ENCODE measurements around the gene AGFG1.

The AGFG1 gene

DNA sequence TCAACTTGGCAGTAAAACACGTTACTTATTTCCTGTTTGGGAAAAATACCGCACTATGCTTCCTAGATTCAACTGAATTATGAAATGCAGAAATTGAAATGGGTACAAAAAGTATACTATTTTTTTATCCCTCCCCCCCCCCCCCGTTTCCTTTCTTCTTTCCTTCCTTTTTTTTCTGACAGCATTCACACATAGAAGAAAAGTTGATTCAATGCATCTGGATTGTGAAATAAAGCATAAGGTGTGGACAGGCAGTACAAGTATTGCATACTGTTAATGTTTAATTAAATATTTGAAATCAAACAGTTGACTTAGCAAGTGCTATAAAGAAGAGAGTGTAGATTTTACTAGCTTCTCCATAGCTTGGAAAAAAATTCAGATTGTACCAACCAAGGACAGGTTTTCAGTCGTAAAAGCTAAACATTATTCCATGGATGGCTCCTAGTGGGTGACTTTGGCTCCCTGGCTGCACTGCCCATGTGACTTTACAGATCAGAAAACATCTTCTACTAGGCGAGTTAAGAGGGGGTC is 21.6 kb upstream of the AGFG1 start:
- no peak overlapping the region for H3K4me3 ChIP-seq (ENCODE audit: low read depth, low read length)
- peaks cover 9% of the 10 kb centered on the region for H3K4me1 ChIP-seq (ENCODE audit: control insufficient read depth, insufficient read depth, low read length, unreplicated experiment)
- no peak overlapping the region for H2AFZ ChIP-seq (ENCODE audit: low read length, unreplicated experiment)

GRCh38 chr2:227450926-227451654 is 20.9 kb upstream of the AGFG1 start:
- Histone ChIP-seq H3K4me3 (ENCODE audit: low read depth, low read length) (no peak overlapping the region), H3K79me2 (ENCODE audit: control insufficient read depth, insufficient read depth, low read length, unreplicated experiment) (no peaks in the 10 kb centered on the region), H2AFZ (ENCODE audit: low read length, unreplicated experiment) (no peak overlapping the region), H3K27me3 (ENCODE audit: insufficient read depth, low read length) (no peaks in the 10 kb centered on the region), H3K36me3 (ENCODE audit: insufficient read depth, low read length) (no peaks in the 10 kb centered on the region), H3K27ac (ENCODE audit: low read depth, low read length) (no peak overlapping the region), H3K4me1 (ENCODE audit: control insufficient read depth, insufficient read depth, low read length, unreplicated experiment) (peaks cover 9% of the 10 kb centered on the region)

More for the DNA sequence above, 21.6 kb upstream of the AGFG1 start:
- Histone ChIP-seq H3K79me2 (ENCODE audit: control insufficient read depth, insufficient read depth, low read length, unreplicated experiment) (no peaks in the 10 kb centered on the region), H3K27me3 (ENCODE audit: insufficient read depth, low read length) (no peaks in the 10 kb centered on the region), H3K27ac (ENCODE audit: low read depth, low read length) (no peak overlapping the region), H3K36me3 (ENCODE audit: insufficient read depth, low read length) (no peaks in the 10 kb centered on the region)

DNA sequence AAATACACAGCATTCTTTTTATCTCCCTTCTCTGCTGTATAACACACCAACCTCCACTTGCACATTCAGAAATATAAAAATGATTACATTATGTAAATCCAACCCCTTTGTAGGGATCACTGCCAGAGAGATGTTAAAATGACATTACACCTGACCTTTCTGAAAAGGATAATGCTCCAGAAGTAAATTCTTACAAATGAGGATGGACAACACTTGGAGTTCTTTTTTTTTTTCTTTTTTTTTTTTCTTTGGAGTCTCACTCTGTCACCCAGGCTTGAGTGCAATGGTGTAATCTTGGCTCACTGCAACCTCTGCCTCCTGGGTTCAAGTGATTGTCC is 20.3 kb upstream of the AGFG1 start:
- no peak overlapping the region for H3K4me3 ChIP-seq (ENCODE audit: low read depth, low read length)

GRCh38 chr2:227453810-227454209 is 18.1 kb upstream of the AGFG1 start:
- Histone ChIP-seq H3K27me3 (ENCODE audit: insufficient read depth, low read length) (no peaks in the 10 kb centered on the region), H3K27ac (ENCODE audit: low read depth, low read length) (no peak overlapping the region), H3K79me2 (ENCODE audit: control insufficient read depth, insufficient read depth, low read length, unreplicated experiment) (no peaks in the 10 kb centered on the region), H2AFZ (ENCODE audit: low read length, unreplicated experiment) (no peak overlapping the region), H3K4me1 (ENCODE audit: control insufficient read depth, insufficient read depth, low read length, unreplicated experiment) (no peaks in the 10 kb centered on the region), H3K4me3 (ENCODE audit: low read depth, low read length) (no peak overlapping the region), H3K36me3 (ENCODE audit: insufficient read depth, low read length) (no peaks in the 10 kb centered on the region)

More for the DNA sequence above, 20.3 kb upstream of the AGFG1 start:
- Histone ChIP-seq H3K36me3 (ENCODE audit: insufficient read depth, low read length) (no peaks in the 10 kb centered on the region), H3K79me2 (ENCODE audit: control insufficient read depth, insufficient read depth, low read length, unreplicated experiment) (no peaks in the 10 kb centered on the region), H3K4me1 (ENCODE audit: control insufficient read depth, insufficient read depth, low read length, unreplicated experiment) (peaks cover 9% of the 10 kb centered on the region), H2AFZ (ENCODE audit: low read length, unreplicated experiment) (no peak overlapping the region), H3K27ac (ENCODE audit: low read depth, low read length) (no peak overlapping the region), H3K27me3 (ENCODE audit: insufficient read depth, low read length) (no peaks in the 10 kb centered on the region)

DNA sequence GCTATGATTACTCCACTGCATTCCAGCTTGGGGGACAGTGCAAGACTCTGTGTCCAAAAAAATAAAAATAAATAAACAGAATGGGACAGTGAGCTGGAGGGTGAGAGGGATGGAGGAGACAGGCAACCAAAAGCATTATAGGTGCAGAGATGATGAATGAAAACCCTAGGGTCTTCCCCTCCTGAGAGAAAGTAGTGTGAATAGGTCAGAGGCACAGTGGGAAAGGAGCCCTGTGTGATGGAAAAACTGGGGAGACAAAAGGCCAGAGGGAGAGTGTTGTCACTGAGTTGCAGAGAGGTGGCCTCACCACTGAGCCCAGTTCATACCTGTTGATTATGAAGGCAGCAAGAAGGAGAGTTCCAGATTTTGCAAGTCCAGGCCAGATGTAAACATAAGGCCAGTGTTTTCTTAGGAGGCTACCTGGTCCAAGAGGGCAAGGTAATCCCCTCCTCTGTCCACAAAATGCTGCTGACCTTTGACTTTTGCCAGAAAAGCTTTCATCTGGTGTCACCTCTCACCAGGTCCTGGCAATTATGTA is 17.6 kb upstream of the AGFG1 start:
- no peak overlapping the region for H3K4me3 ChIP-seq (ENCODE audit: low read depth, low read length)
- no peak overlapping the region for H3K27ac ChIP-seq (ENCODE audit: low read depth, low read length)
- H3K79me2 ChIP-seq (ENCODE audit: control insufficient read depth, insufficient read depth, low read length, unreplicated experiment): no peaks in the 10 kb centered on the region
- no peaks in the 10 kb centered on the region for H3K36me3 ChIP-seq (ENCODE audit: insufficient read depth, low read length)
- no peaks in the 10 kb centered on the region for H3K27me3 ChIP-seq (ENCODE audit: insufficient read depth, low read length)
- H3K4me1 ChIP-seq (ENCODE audit: control insufficient read depth, insufficient read depth, low read length, unreplicated experiment): no peaks in the 10 kb centered on the region
- H2AFZ ChIP-seq (ENCODE audit: low read length, unreplicated experiment): no peak overlapping the region

DNA sequence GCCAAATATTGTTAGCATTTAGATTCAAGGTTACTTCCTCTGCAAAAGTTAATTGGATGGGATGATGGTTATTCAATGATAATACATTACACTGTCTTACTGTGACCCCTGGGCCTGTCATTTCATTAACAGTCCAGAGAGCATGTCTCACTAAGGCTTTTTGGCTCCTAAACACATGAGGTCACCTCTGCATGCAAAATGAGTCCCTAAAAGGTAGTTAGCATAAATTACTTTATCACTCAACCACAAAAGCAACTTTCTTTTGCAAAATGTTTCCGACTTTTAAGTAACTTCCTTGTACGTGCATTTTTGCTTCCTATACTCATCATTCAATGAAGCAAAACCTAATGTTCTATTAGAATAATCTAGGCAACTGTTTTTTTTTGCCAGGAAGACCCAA is 16.8 kb upstream of the AGFG1 start:
- H3K4me3 ChIP-seq (ENCODE audit: low read depth, low read length): no peak overlapping the region
- no peak overlapping the region for H3K27ac ChIP-seq (ENCODE audit: low read depth, low read length)
- no peaks in the 10 kb centered on the region for H3K27me3 ChIP-seq (ENCODE audit: insufficient read depth, low read length)
- peaks cover 5% of the 10 kb centered on the region for H3K4me1 ChIP-seq (ENCODE audit: control insufficient read depth, insufficient read depth, low read length, unreplicated experiment)
- no peaks in the 10 kb centered on the region for H3K36me3 ChIP-seq (ENCODE audit: insufficient read depth, low read length)
- H2AFZ ChIP-seq (ENCODE audit: low read length, unreplicated experiment): no peak overlapping the region
- no peaks in the 10 kb centered on the region for H3K79me2 ChIP-seq (ENCODE audit: control insufficient read depth, insufficient read depth, low read length, unreplicated experiment)

GRCh38 chr2:227456102-227456501 is 15.9 kb upstream of the AGFG1 start:
- Histone ChIP-seq H3K79me2 (ENCODE audit: control insufficient read depth, insufficient read depth, low read length, unreplicated experiment) (no peaks in the 10 kb centered on the region), H3K36me3 (ENCODE audit: insufficient read depth, low read length) (no peaks in the 10 kb centered on the region), H2AFZ (ENCODE audit: low read length, unreplicated experiment) (no peak overlapping the region), H3K27me3 (ENCODE audit: insufficient read depth, low read length) (no peaks in the 10 kb centered on the region), H3K27ac (ENCODE audit: low read depth, low read length) (no peak overlapping the region), H3K4me3 (ENCODE audit: low read depth, low read length) (no peak overlapping the region), H3K4me1 (ENCODE audit: control insufficient read depth, insufficient read depth, low read length, unreplicated experiment) (peaks cover 13% of the 10 kb centered on the region)

DNA sequence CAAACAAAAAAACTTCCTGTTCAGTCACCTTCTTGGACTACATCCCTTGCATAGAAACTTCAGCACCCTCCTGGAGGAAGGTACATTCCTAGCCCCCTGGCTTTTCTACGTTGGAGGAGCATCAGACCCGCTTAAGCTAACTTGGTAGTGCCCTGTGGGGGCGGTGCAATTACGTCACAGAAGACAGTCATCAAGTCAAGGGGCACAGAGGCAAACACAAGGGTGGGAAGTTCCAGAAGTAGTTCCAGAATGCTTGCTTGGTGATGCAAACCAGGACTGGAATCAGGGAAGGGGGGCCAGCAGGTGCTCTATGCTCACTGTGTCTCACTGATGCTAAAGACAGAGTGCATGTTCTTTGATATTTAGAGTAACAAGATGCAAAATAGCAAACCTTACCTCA is 15.2 kb upstream of the AGFG1 start:
- Histone ChIP-seq H3K27ac (ENCODE audit: low read depth, low read length) (no peak overlapping the region), H3K27me3 (ENCODE audit: insufficient read depth, low read length) (no peaks in the 10 kb centered on the region), H3K4me1 (ENCODE audit: control insufficient read depth, insufficient read depth, low read length, unreplicated experiment) (peaks cover 17% of the 10 kb centered on the region), H3K4me3 (ENCODE audit: low read depth, low read length) (no peak overlapping the region), H3K36me3 (ENCODE audit: insufficient read depth, low read length) (no peaks in the 10 kb centered on the region), H3K79me2 (ENCODE audit: control insufficient read depth, insufficient read depth, low read length, unreplicated experiment) (no peaks in the 10 kb centered on the region), H2AFZ (ENCODE audit: low read length, unreplicated experiment) (no peak overlapping the region)

- Histone ChIP-seq H3K4me1 (ENCODE audit: control insufficient read depth, insufficient read depth, low read length, unreplicated experiment) (peaks cover 28% of the 10 kb centered on the region), H3K27ac (ENCODE audit: low read depth, low read length) (peak overlapping the region; percentile 31; the same call in 1 of the 2 replicates), H3K27me3 (ENCODE audit: insufficient read depth, low read length) (no peaks in the 10 kb centered on the region), H3K79me2 (ENCODE audit: control insufficient read depth, insufficient read depth, low read length, unreplicated experiment) (no peaks in the 10 kb centered on the region), H2AFZ (ENCODE audit: low read length, unreplicated experiment) (no peak overlapping the region), H3K4me3 (ENCODE audit: low read depth, low read length) (no peak overlapping the region), H3K36me3 (ENCODE audit: insufficient read depth, low read length) (no peaks in the 10 kb centered on the region)
Observed at GRCh38 chr2:227460070-227460485, 11.9 kb upstream of the AGFG1 start.

DNA sequence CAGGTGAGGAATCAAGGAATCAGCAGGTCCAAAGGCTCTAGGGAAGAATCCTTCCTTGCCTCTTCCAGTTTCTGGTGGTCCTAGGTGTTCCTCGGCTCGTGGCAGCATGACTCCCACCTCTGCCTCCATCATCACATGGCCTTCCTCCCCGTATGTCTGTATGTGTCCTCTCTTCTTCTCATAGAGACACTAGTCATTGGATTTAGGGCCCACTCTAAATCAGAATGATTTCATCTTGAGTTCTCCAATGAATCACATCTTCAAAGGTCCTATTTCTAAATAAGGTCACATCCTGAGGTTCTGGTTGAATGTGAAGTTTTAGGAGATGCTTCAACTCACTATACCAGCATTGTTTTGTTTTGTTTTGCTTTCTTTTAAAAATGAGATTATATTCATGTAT is 11.1 kb upstream of the AGFG1 start:
- no peaks in the 10 kb centered on the region for H3K27me3 ChIP-seq (ENCODE audit: insufficient read depth, low read length)
- no peaks in the 10 kb centered on the region for H3K36me3 ChIP-seq (ENCODE audit: insufficient read depth, low read length)
- no peaks in the 10 kb centered on the region for H3K79me2 ChIP-seq (ENCODE audit: control insufficient read depth, insufficient read depth, low read length, unreplicated experiment)
- peak overlapping the region; percentile 31 for H3K27ac ChIP-seq (ENCODE audit: low read depth, low read length)
- no peak overlapping the region for H2AFZ ChIP-seq (ENCODE audit: low read length, unreplicated experiment)
- no peak overlapping the region for H3K4me3 ChIP-seq (ENCODE audit: low read depth, low read length)
- peaks cover 31% of the 10 kb centered on the region for H3K4me1 ChIP-seq (ENCODE audit: control insufficient read depth, insufficient read depth, low read length, unreplicated experiment)

DNA sequence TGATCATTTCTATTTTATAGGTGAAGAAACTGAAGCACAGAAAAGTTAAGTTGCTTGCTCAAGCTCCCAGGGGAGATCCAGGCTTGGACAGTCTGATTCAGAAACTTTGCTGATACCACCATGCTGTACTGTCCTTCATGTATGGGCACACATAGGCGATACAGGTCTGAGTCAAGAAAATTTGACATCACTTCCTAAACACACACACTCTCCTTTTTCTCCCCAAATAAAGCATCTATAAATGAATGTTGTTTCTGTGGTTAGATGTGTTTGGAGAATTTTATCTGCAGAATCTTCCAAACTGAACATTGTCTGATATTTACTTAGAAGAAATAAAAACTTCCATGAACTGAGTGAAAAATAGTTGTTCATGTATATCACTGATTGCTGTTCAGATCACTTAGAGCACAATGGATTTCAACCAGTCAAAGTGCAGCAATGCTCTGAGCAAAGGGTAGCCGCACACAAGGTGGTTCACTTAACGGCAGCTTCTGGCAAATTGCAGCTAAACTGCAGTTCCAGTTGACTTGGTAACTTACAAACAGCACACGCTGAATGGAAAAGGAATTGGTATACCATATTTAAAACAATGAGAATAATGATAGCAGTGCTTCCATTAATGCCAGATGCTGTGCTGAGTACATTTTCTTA is 10.0 kb upstream of the AGFG1 start:
- no peak overlapping the region for H3K4me3 ChIP-seq (ENCODE audit: low read depth, low read length)
- H2AFZ ChIP-seq (ENCODE audit: low read length, unreplicated experiment): no peak overlapping the region
- peaks cover 40% of the 10 kb centered on the region for H3K4me1 ChIP-seq (ENCODE audit: control insufficient read depth, insufficient read depth, low read length, unreplicated experiment)
- no peak overlapping the region for H3K27ac ChIP-seq (ENCODE audit: low read depth, low read length)
- H3K79me2 ChIP-seq (ENCODE audit: control insufficient read depth, insufficient read depth, low read length, unreplicated experiment): no peaks in the 10 kb centered on the region
- no peaks in the 10 kb centered on the region for H3K36me3 ChIP-seq (ENCODE audit: insufficient read depth, low read length)
- H3K27me3 ChIP-seq (ENCODE audit: insufficient read depth, low read length): no peaks in the 10 kb centered on the region
